GM12872 (cell line): Measurements from ENCODE around the gene TMEM8B.

Source experiments
- CTCF ChIP-seq: IDR thresholded peaks from 3 replicates; pipeline ENCODE4 v1.5.1; 2011; ENCODE audit warnings: low read depth, mild to moderate bottlenecking, low read length, moderate library complexity; ENCODE audit not compliant: insufficient read depth

TMEM8B gene

GRCh38 chr9:35792024-35792813 is 36.8 kb upstream of the TMEM8B start:
- no peak for TF ChIP-seq CTCF

- TF ChIP-seq CTCF, result no peak
Observed at GRCh38 chr9:35792826-35793225, 36.2 kb upstream of the TMEM8B start.

DNA sequence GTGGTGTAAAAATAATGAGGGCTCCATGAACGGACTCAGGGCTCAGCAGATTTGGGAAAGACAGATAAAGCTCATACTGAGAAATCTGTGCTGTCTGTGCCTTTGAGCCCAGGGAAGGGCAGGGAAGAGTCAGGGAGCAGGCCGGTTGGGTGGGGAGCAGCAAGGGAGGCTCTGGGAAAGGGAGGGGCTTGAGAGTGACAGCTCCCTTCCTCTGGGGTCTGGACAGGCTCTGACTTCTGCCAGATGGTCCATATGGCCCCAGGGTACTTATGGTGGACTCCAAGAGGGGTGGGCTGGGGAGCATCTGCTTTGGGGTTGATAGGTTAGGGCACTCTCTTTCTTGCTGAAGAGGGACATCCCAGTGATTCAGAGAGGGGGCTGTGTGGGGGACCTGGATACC is 35.6 kb upstream of the TMEM8B start:
- TF ChIP-seq CTCF, result no peak

GRCh38 chr9:35795695-35796094 is 33.3 kb upstream of the TMEM8B start:
- no peak for TF ChIP-seq CTCF

GRCh38 chr9:35797311-35798109 is 31.5 kb upstream of the TMEM8B start:
- no peak for TF ChIP-seq CTCF

DNA sequence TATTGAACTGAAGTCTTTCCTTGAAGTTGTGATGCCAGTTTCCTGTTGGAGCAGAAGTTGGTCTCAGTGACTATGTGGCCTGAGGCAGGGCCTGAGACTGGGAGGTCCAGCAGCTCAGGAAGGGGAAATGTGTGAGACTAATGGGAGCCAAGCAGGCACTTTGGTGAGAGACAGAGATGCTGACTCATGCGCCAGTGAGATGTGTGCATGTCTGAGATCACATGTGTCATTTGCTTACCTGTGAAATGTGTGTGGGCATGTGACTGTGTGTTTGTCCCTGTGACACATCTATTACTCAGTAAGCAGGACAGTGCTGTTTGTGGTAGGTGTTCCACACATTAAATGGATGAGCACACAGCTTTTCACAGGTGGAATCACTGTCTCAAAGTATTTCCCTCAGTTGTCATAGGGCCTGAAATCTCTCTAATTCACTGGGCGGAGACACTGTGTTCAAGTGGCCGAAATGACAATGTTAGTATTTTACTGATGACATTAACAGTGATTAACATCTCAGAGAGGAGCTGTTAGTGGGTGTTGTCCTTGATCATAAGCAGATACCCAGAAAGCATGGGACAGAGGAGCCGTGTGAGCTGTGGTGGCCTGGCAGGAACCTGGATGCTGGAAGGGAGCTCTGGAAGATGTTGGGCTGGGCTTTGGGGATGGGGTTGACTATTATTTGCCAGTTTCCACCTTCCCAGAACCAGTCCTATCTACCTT is 30.2 kb upstream of the TMEM8B start:
- TF ChIP-seq CTCF, result no peak

GRCh38 chr9:35800530-35800929 is 28.5 kb upstream of the TMEM8B start:
- TF ChIP-seq CTCF, result no peak
